Measurements from ENCODE around the gene MRM3. TPM values are rescaled to one million over a fixed set of nuclear protein-coding genes. Genes with fewer than 3 reads are reported as not detected.
"Not testable (repeated sequence)": the region's sequence is repeated elsewhere in the genome, so short reads cannot be mapped to it uniquely, and the experiment has no call there.

MRM3 gene
- total RNA-seq, 2 experiments from 2014 or later, result 29.5 to 47.1 TPM

GRCh38 chr17:787641-788221, 5.6 kb downstream of the MRM3 start:
- POLR2A ChIA-PET, result interaction anchor here (0.7 kb wide), 2 partner anchors 249 to 585 kb away, joined by 3 to 5 read pairs; no protein-coding TSS in a partner anchor
- peaks cover 10% of the 10 kb centered on the region; the same call in 1 of the 2 replicates for H4K20me1 ChIP-seq (ENCODE audit: insufficient read depth, low read length)
- intact Hi-C loops (cut with micrococcal nuclease; ENCODE audit: unreplicated experiment), result no loop called here
- H3K79me2 ChIP-seq (ENCODE audit: insufficient read depth, low read depth, low read length), result peaks cover 32% of the 10 kb centered on the region
- no peak overlapping the region for H3K4me3 ChIP-seq (ENCODE audit: low read depth, low read length, poor library complexity, severe bottlenecking)
- peaks cover 85% of the 10 kb centered on the region for H3K36me3 ChIP-seq (ENCODE audit: insufficient read depth, low read length)
- H3K4me1 ChIP-seq (ENCODE audit: insufficient read depth, low read length, poor library complexity, severe bottlenecking), result peaks cover 15% of the 10 kb centered on the region
- CTCF ChIA-PET (ENCODE audit: unreplicated experiment), result no interaction called here
- no peak overlapping the region for H2AFZ ChIP-seq (ENCODE audit: low read length)
- no peaks in the 10 kb centered on the region for H3K9me2 ChIP-seq (ENCODE audit: insufficient read depth, low read length)
- H3K9me3 ChIP-seq (ENCODE audit: low read length), result no peaks in the 10 kb centered on the region
- BruUV-seq (replicated peaks), result no TSS peak
- TF ChIP-seq CTCF (conservative IDR thresholded peaks at IDR 0.05; ENCODE audit: low read length), result no peak
- no peak for TF ChIP-seq EZH2phosphoT487 (IDR thresholded peaks at IDR 0.05; ENCODE audit: borderline replicate concordance, low read depth, low read length)
- H3K27ac ChIP-seq (ENCODE audit: low read depth, low read length, poor library complexity, severe bottlenecking), result no peak overlapping the region
- no peak overlapping the region for H3K4me2 ChIP-seq (ENCODE audit: low read length)
- no peak for DNase-seq (ENCODE audit: low spot score)

GRCh38 chr17:788551-788950, 6.4 kb downstream of the MRM3 start:
- peaks cover 5% of the 10 kb centered on the region; the same call in 1 of the 2 replicates for H4K20me1 ChIP-seq (ENCODE audit: insufficient read depth, low read length)
- H3K4me3 ChIP-seq (ENCODE audit: low read depth, low read length, poor library complexity, severe bottlenecking), result no peak overlapping the region
- H3K36me3 ChIP-seq (ENCODE audit: insufficient read depth, low read length), result peaks cover 86% of the 10 kb centered on the region
- H3K9me3 ChIP-seq (ENCODE audit: low read length), result no peaks in the 10 kb centered on the region
- no peaks in the 10 kb centered on the region for H3K9me2 ChIP-seq (ENCODE audit: insufficient read depth, low read length)
- ChIA-PET CTCF (ENCODE audit: unreplicated experiment) (no interaction called here), POLR2A (interaction anchor here (0.7 kb wide), 1 partner anchor 250 kb away, joined by 5 read pairs; no protein-coding TSS in a partner anchor)
- BruUV-seq (replicated peaks), result no TSS peak
- peaks cover 24% of the 10 kb centered on the region for H3K79me2 ChIP-seq (ENCODE audit: insufficient read depth, low read depth, low read length)
- H2AFZ ChIP-seq (ENCODE audit: low read length), result no peak overlapping the region
- intact Hi-C loops (cut with micrococcal nuclease; ENCODE audit: unreplicated experiment), result no loop called here
- no peak overlapping the region for H3K27ac ChIP-seq (ENCODE audit: low read depth, low read length, poor library complexity, severe bottlenecking)
- DNase-seq (ENCODE audit: low spot score), result no peak
- H3K4me2 ChIP-seq (ENCODE audit: low read length), result no peak overlapping the region
- H3K4me1 ChIP-seq (ENCODE audit: insufficient read depth, low read length, poor library complexity, severe bottlenecking), result peaks cover 9% of the 10 kb centered on the region
- no peak for TF ChIP-seq EZH2phosphoT487 (IDR thresholded peaks at IDR 0.05; ENCODE audit: borderline replicate concordance, low read depth, low read length)
- no peak for TF ChIP-seq CTCF (conservative IDR thresholded peaks at IDR 0.05; ENCODE audit: low read length)

GRCh38 chr17:789160-789840, 7.1 kb downstream of the MRM3 start:
- Histone ChIP-seq H4K20me1 (ENCODE audit: insufficient read depth, low read length) (no peaks in the 10 kb centered on the region), H3K4me2 (ENCODE audit: low read length) (no peak overlapping the region), H3K4me3 (ENCODE audit: low read depth, low read length, poor library complexity, severe bottlenecking) (no peak overlapping the region), H3K36me3 (ENCODE audit: insufficient read depth, low read length) (peaks cover 80% of the 10 kb centered on the region), H3K9me3 (ENCODE audit: low read length) (no peaks in the 10 kb centered on the region), H3K9me2 (ENCODE audit: insufficient read depth, low read length) (no peaks in the 10 kb centered on the region), H3K79me2 (ENCODE audit: insufficient read depth, low read depth, low read length) (peaks cover 16% of the 10 kb centered on the region), H3K27ac (ENCODE audit: low read depth, low read length, poor library complexity, severe bottlenecking) (no peak overlapping the region), H3K4me1 (ENCODE audit: insufficient read depth, low read length, poor library complexity, severe bottlenecking) (peaks cover 1% of the 10 kb centered on the region), H2AFZ (ENCODE audit: low read length) (no peak overlapping the region)
- CTCF ChIA-PET (ENCODE audit: unreplicated experiment), result no interaction called here
- DNase-seq (ENCODE audit: low spot score), result no peak
- POLR2A ChIA-PET, result no interaction called here
- BruUV-seq (replicated peaks), result no TSS peak
- intact Hi-C loops (cut with micrococcal nuclease; ENCODE audit: unreplicated experiment), result no loop called here
- TF ChIP-seq EZH2phosphoT487 (IDR thresholded peaks at IDR 0.05; ENCODE audit: borderline replicate concordance, low read depth, low read length), result no peak

GRCh38 chr17:789931-790873, 8.0 kb downstream of the MRM3 start:
- DNase-seq (ENCODE audit: low spot score); H2AFZ ChIP-seq (ENCODE audit: low read length); H3K4me1 ChIP-seq (ENCODE audit: insufficient read depth, low read length, poor library complexity, severe bottlenecking); H4K20me1 ChIP-seq (ENCODE audit: insufficient read depth, low read length); H3K79me2 ChIP-seq (ENCODE audit: insufficient read depth, low read depth, low read length); H3K9me3 ChIP-seq (ENCODE audit: low read length); intact Hi-C loops (cut with micrococcal nuclease; ENCODE audit: unreplicated experiment); H3K27ac ChIP-seq (ENCODE audit: low read depth, low read length, poor library complexity, severe bottlenecking); POLR2A ChIA-PET; H3K4me2 ChIP-seq (ENCODE audit: low read length); H3K9me2 ChIP-seq (ENCODE audit: insufficient read depth, low read length); H3K4me3 ChIP-seq (ENCODE audit: low read depth, low read length, poor library complexity, severe bottlenecking); BruUV-seq (replicated peaks): not testable (repeated sequence)
- CTCF ChIA-PET (ENCODE audit: unreplicated experiment), result interaction anchor here (0.5 kb wide), 1 partner anchor 27 kb away, joined by 3 read pairs; no protein-coding TSS in a partner anchor
- H3K36me3 ChIP-seq (ENCODE audit: insufficient read depth, low read length), result peaks cover 72% of the 10 kb centered on the region
